Body of pancreas (tissue), 4 donors: Measurements from ENCODE around the gene RDH8. TPM values are rescaled to one million over a fixed set of nuclear protein-coding genes. Genes with fewer than 3 reads are reported as not detected.

Experiments
- ATAC-seq: fragments of 150-250 bp; one replicate; pipeline ENCODE4 v1.9.1; 2016
- DNase-seq, 4 donors: peaks; one replicate each; pipeline ENCODE4 v3.0.0-alpha.2; 2019
- H3K27ac ChIP-seq, 4 donors: fragments of 200-600 bp; sonication (generic); 1 replicate in 3 of 4; 2 replicates in 1 of 4; pipeline versions ENCODE4 v1.5.1 to v1.6.1; 2016 to 2019; ENCODE audit warnings: mild to moderate bottlenecking in 1 of 4, mixed read lengths in 1 of 4, moderate library complexity in 1 of 4
- H3K27me3 ChIP-seq, 2 donors: fragments of 200-600 bp; sonication (generic); one replicate each; pipeline ENCODE4 v1.6.0; 2016; ENCODE audit warnings: mild to moderate bottlenecking in 1 of 2
- H3K36me3 ChIP-seq, 2 donors: fragments of 200-600 bp; sonication (generic); replicated peaks in 1 of 2; 2 replicates each; pipeline ENCODE4 v1.5.1; 2016; ENCODE audit warnings: low read depth in 2 of 2; ENCODE audit not compliant: insufficient read depth in 1 of 2
- H3K4me1 ChIP-seq: fragments of 200-600 bp; sonication (generic); one replicate; pipeline ENCODE4 v1.6.0; 2016
- H3K4me3 ChIP-seq, 2 donors: fragments of 200-600 bp; sonication (generic); 1 replicate in 1 of 2; 2 replicates in 1 of 2; pipeline ENCODE4 v1.5.1; 2016 to 2019
- H3K9me3 ChIP-seq, 3 donors: fragments of 200-600 bp; sonication (generic); 1 replicate in 2 of 3; 2 replicates in 1 of 3; pipeline ENCODE4 v1.5.1; 2016
- CTCF ChIP-seq, 7 experiments: fragments of 450-650 bp in 4 of 7; fragments of 200-600 bp in 3 of 7; sonication (generic) in 3 of 7; IDR thresholded peaks; one replicate each; pipeline ENCODE4 v1.5.1; 2016 to 2019; ENCODE audit warnings: antibody characterized with exemption in 7 of 7
- POLR2A ChIP-seq, 3 donors: fragments of 450-650 bp; IDR thresholded peaks; one replicate each; pipeline ENCODE4 v1.6.1; 2016; ENCODE audit warnings: antibody characterized with exemption in 3 of 3, mild to moderate bottlenecking in 2 of 3
- WGBS, 2 donors: methylation state at CpG; one replicate each; pipeline ENCODE4 v1.1.5; 2017; 5-methylcytosine and 5-hydroxymethylcytosine counted together
- intact Hi-C: fragments of 100-400 bp; cut with DNase I; formaldehyde crosslinking; loops from one replicate; pipeline ENCODE4 v1.15.1; 2023
- total RNA-seq, 2 donors: library from RNA; depleted of rRNA; stranded (reverse); fragments of >200 nt; gene quantifications; one replicate each; pipeline ENCODE4 v1.1.0, GENCODE V29; 2016

RDH8 gene
- total RNA-seq, 2 donors from 2014 or later, result not detected

- Histone ChIP-seq H3K36me3 (no peaks in the 10 kb centered on the region), H3K27ac (no peak overlapping the region), H3K27me3 (peaks cover 0 to 8% of the 10 kb centered on the region in 2 donors), H3K4me1 (no peaks in the 10 kb centered on the region), H3K4me3 (no peak overlapping the region), H3K9me3 (no peaks in the 10 kb centered on the region)
- intact Hi-C loops, result no loop called here
- TF ChIP-seq CTCF (IDR thresholded peaks at IDR 0.05), result no peak
- TF ChIP-seq POLR2A (IDR thresholded peaks at IDR 0.05), result no peak
- 55 to 63% methylated on average over 3 of the region's 3 CpGs for WGBS, 2 donors
- no peak for DNase-seq
- ATAC-seq, result no peak
Measured at GRCh38 chr19:10018263-10018662, 5.0 kb downstream of the RDH8 start.

- H3K36me3 ChIP-seq, result no peaks in the 10 kb centered on the region
- WGBS, 2 donors, result 72 to 78% methylated on average over 2 to 9 of the region's 9 CpGs
- H3K4me3 ChIP-seq, result no peak overlapping the region
- intact Hi-C loops, result no loop called here
- ATAC-seq (no peak), DNase-seq (no peak)
- H3K4me1 ChIP-seq, result no peaks in the 10 kb centered on the region
- no peaks in the 10 kb centered on the region for H3K9me3 ChIP-seq
- TF ChIP-seq CTCF (IDR thresholded peaks at IDR 0.05) (no peak), POLR2A (IDR thresholded peaks at IDR 0.05) (no peak)
- H3K27ac ChIP-seq, result no peak overlapping the region
- peaks cover 0 to 3% of the 10 kb centered on the region in 2 donors for H3K27me3 ChIP-seq
Measured at GRCh38 chr19:10018786-10019185, 5.5 kb downstream of the RDH8 start.

- intact Hi-C loops, result no loop called here
- Histone ChIP-seq H3K4me1 (no peaks in the 10 kb centered on the region), H3K4me3 (no peak overlapping the region), H3K27me3 (no peaks in the 10 kb centered on the region), H3K27ac (no peak overlapping the region), H3K9me3 (no peaks in the 10 kb centered on the region), H3K36me3 (no peaks in the 10 kb centered on the region)
- 76 to 82% methylated on average over 5 of the region's 5 CpGs for WGBS, 2 donors
- ATAC-seq, result no peak
- no peak for TF ChIP-seq POLR2A (IDR thresholded peaks at IDR 0.05)
- TF ChIP-seq CTCF (IDR thresholded peaks at IDR 0.05), result no peak
- no peak for DNase-seq
Measured at GRCh38 chr19:10019246-10019645, 6.0 kb downstream of the RDH8 start.

GRCh38 chr19:10020851-10021250 is 7.6 kb downstream of the RDH8 start:
- H3K9me3 ChIP-seq, result no peaks in the 10 kb centered on the region
- no peak for TF ChIP-seq POLR2A (IDR thresholded peaks at IDR 0.05)
- no peak for TF ChIP-seq CTCF (IDR thresholded peaks at IDR 0.05)
- no peaks in the 10 kb centered on the region for H3K27me3 ChIP-seq
- H3K4me1 ChIP-seq, result no peaks in the 10 kb centered on the region
- no peak overlapping the region for H3K4me3 ChIP-seq
- WGBS, 2 donors, result 68 to 76% methylated on average over 6 of the region's 6 CpGs
- ATAC-seq (no peak), DNase-seq (no peak)
- H3K27ac ChIP-seq, result no peak overlapping the region
- intact Hi-C loops, result no loop called here
- no peaks in the 10 kb centered on the region for H3K36me3 ChIP-seq

- DNase-seq, result no peak
- 82 to 84% methylated on average over 21 to 23 of the region's 23 CpGs for WGBS, 2 donors
- Histone ChIP-seq H3K4me1 (no peaks in the 10 kb centered on the region), H3K27ac (no peak overlapping the region), H3K4me3 (no peak overlapping the region), H3K36me3 (no peaks in the 10 kb centered on the region), H3K9me3 (no peaks in the 10 kb centered on the region), H3K27me3 (no peaks in the 10 kb centered on the region)
- TF ChIP-seq CTCF (IDR thresholded peaks at IDR 0.05) (no peak), POLR2A (IDR thresholded peaks at IDR 0.05) (no peak)
- intact Hi-C loops, result no loop called here
- ATAC-seq, result no peak
Measured at GRCh38 chr19:10021446-10021845, 8.2 kb downstream of the RDH8 start.
